ENCODE data around the gene AOPEP. TPM values are rescaled to one million over a fixed set of nuclear protein-coding genes. Genes with fewer than 3 reads are reported as not detected.
"Not testable (repeated sequence)": the region's sequence is repeated elsewhere in the genome, so short reads cannot be mapped to it uniquely, and the experiment has no call there.

The AOPEP gene
- total RNA-seq, 2 donors from 2014 or later: 5.5 to 13.0 TPM

DNA sequence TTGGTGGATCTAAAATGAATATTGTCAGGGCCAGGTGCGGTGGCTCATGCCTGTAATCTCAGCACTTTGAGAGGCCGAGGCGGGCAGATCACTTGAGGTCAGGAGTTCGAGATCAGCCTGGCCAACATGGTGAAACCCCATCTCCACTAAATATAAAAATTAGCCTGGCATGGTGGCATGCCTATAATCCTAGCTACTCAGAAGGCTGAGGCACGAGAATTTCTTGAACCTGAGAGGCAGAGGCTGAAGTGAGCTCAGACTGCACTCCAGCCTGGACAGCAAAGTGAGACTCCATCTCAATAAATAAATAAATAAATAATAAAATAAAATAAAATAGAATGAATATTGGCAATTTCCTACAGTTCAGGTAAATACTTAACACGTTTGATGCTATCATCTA is 213.8 kb downstream of the AOPEP start:
- not testable (repeated sequence) for DNase-seq (ENCODE audit: low spot score in 2 of 2); ATAC-seq; H3K27ac Mint-ChIP-seq; H3K36me3 Mint-ChIP-seq; H3K9me3 Mint-ChIP-seq

GRCh38 chr9:94941211-94941875 is 214.8 kb downstream of the AOPEP start:
- H3K9me3 Mint-ChIP-seq: peaks cover 0 to 3% of the 10 kb centered on the region in 2 donors
- DNase-seq (ENCODE audit: low spot score in 2 of 2) (no peak), ATAC-seq (no peak)
- peak overlapping the region in 1 of 2 donors; percentile 24 for H3K27ac Mint-ChIP-seq
- no peaks in the 10 kb centered on the region for H3K36me3 Mint-ChIP-seq

- Mint-ChIP-seq H3K9me3 (no peaks in the 10 kb centered on the region), H3K36me3 (no peaks in the 10 kb centered on the region), H3K27ac (no peak overlapping the region)
- ATAC-seq: no peak
- no peak for DNase-seq (ENCODE audit: low spot score in 2 of 2)
These were observed 218.1 kb downstream of the AOPEP start for GRCh38 chr9:94944626-94945025.

DNA sequence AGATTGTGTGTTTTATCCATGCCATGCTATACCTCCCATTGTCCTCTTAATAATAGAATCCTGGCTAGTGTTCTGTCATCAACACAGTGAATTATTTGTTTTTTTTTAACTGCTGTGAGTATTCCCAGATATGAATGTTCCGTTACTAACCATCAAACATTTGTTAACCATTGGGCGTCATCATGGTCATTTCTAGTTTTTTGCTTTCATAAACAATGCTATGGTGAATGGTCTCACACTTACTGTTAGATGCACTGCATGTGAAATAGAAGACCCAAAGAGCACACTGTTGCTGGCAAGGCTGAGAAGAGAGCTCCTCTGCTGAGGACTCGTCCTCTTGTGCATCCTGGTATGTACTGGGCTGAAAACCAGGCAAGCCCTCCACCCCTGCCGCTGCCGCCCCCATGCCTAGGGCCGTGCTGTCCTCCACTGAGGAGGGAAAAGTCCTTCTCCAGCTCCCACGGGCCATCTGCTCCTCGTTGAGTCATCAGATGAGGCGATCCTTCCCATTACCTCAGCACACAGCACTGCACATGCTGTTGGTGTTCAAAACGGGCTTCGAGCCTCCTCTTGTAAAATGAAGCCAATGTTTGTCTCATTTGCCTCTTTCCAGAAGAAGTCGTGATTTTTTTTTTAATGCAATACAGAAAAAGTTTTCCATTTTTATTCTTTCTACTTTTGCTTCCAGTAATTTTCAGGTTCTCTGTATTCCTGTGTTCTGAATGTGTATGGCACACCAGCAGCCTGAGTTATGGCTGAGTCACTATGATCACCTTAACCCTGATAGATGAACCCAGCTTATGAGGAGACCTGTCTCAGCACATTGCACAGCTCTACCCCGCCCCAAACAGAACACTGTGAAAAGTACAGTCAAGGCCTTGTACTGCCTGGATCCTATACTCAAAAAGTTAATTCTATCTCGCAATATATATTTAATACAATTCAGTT is 219.0 kb downstream of the AOPEP start:
- Mint-ChIP-seq H3K9me3 (no peaks in the 10 kb centered on the region), H3K27ac (no peak overlapping the region), H3K36me3 (no peaks in the 10 kb centered on the region)
- ATAC-seq: no peak
- DNase-seq (ENCODE audit: low spot score in 2 of 2): no peak

DNA sequence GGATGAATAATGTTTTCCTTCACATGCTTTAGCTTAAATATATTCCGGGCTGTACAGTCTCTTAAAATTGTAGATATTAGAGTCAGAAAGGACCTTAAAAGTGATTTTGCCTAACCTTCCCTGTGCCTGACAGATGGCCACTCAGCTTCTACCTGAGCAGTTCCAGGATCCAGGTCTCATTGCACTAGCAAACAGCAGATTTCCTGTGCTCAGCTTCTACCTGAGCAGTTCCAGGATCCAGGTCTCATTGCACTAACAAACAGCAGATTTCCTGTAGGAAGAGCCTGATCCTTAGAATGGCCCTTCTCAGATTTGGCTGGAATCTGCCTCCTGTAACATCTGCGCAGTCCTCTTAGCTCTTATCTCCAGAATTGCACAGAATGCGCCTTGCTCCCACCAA is 219.8 kb downstream of the AOPEP start:
- ATAC-seq (no peak), DNase-seq (ENCODE audit: low spot score in 2 of 2) (no peak)
- no peaks in the 10 kb centered on the region for H3K9me3 Mint-ChIP-seq
- no peaks in the 10 kb centered on the region for H3K36me3 Mint-ChIP-seq
- H3K27ac Mint-ChIP-seq: no peak overlapping the region

DNA sequence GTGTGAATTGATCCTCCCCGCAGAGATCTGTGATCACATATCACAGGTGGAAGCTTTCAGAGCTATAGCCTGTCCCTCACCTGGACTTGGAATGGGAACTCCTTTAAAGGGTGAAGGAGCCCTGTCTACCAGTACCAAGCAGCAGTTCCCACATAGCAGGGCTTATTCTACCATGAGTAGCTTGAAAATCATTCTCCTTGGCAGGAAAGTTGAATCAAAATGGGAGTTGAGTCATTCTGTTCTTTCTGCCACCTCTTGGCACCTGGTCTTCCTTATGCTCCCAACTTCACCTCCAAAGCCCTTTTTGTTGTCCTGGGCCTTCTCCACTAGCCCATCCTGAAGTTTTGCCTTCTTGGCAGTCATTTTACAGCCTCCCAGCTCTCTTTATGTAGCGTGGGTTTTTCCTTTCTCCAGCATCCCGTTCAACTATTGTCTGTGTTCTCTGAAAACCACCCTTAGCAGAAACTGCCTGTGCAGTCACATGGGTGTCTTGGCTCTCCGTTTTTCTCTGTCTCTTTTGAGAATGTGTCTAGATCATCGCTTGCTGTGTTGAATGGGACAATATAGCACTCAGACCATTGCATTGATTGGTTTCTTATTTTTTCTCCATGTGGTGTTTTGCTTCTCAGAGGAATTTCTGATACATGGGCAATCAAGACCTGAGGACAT is 222.2 kb downstream of the AOPEP start:
- no peaks in the 10 kb centered on the region for H3K9me3 Mint-ChIP-seq
- no peak for ATAC-seq
- H3K27ac Mint-ChIP-seq: no peak overlapping the region
- H3K36me3 Mint-ChIP-seq: no peaks in the 10 kb centered on the region
- no peak for DNase-seq (ENCODE audit: low spot score in 2 of 2)

DNA sequence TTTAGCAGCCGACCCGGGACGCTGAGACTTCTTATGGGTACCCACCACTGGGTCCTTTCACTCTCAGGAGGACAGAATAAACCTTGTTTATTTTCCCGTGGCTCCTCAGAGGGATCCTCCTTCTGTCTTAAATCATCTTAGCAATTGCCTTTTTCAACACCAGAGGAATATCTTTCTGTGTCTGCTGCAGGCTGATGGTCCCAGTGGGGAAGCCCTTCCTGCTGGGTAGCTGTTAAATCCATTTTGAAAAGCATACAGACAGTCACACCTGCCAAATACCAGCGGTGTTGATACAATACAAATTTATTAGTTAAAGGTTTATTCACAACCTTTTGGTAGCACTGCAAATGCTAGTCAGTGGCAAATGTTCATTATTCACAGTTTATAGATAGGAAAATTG is 222.9 kb downstream of the AOPEP start:
- Mint-ChIP-seq H3K9me3 (no peaks in the 10 kb centered on the region), H3K36me3 (no peaks in the 10 kb centered on the region), H3K27ac (no peak overlapping the region)
- DNase-seq (ENCODE audit: low spot score in 2 of 2) (no peak), ATAC-seq (no peak)

GRCh38 chr9:94950040-94950578 is 223.6 kb downstream of the AOPEP start:
- no peak for DNase-seq (ENCODE audit: low spot score in 2 of 2)
- H3K9me3 Mint-ChIP-seq: no peaks in the 10 kb centered on the region
- no peak overlapping the region for H3K27ac Mint-ChIP-seq
- no peak for ATAC-seq
- no peaks in the 10 kb centered on the region for H3K36me3 Mint-ChIP-seq

DNA sequence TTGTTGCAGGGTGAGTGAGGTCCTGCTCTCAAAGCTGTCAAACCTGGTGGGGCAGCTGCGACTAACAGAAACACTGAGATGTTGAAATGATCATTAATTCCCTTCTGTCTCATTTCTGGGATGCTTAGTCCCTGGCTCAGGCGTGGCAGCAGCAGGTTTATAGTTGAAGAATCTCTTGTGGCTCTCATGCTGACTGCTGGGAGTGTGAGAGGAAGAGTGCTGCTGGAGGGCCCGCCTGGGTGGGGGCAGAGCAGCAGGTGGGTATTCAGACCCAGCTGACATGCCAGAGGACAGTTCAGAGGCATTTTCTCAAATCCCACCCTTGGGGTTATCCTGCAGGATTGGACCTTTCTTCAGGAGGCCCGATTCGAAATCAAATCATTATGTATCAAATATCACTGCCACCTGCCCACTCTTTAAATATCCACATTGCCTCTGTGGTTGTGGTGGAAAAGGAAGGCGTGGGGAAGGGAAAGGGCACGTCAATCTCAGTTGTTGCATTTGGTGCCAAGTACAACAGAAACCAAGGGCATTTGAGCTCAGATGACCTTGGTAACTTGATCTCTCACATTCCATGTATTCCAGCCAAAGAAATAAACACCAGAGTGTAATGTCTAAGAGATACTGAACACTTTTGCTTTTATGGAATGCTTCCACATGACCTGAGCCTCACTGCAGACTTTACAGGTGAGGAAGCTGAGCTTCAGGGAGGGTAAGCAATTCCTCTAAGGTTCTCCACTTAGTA is 224.3 kb downstream of the AOPEP start:
- Mint-ChIP-seq H3K9me3 (no peaks in the 10 kb centered on the region), H3K36me3 (no peaks in the 10 kb centered on the region), H3K27ac (peak overlapping the region; percentile 55 to 78)
- ATAC-seq (no peak), DNase-seq (ENCODE audit: low spot score in 2 of 2) (no peak)

DNA sequence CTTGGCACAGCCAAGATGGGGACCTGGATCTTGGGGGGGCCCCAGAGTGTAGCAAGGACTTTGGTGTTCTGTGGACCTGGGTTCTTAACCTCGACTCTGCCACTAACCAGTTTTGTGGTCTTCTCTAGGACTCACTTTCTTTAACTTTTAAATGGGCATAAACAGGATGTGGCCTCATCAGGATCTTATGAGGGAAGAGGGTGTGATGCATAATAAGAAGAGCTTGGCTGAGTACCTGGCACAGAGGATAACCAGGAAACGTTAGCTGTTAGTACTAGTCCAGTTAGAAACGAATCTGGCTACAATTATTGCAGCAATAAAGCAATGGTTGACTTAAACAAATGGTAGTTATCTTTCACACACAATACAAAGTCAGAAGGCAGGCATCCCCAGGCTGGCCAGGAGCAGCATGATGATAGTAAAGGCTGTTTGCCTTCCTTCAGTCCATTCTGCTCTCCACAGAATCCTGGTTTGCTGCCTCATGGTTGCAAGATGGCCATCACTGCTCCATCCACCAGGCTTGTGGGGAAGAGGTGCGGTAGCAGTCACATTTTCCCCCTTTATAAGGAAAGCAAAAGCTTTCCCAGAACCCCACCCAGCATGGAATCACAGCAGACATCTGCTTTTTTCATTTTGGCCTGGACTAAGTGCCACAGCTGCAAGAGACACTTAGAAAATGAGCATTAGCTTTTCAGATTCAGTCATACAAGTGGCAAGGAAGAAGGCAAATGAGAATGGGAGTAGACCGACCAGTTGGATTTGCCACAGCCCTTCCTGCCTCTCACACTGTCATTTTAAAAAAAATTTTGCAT is 225.0 kb downstream of the AOPEP start:
- H3K27ac Mint-ChIP-seq: peak overlapping the region; percentile 55 to 78
- ATAC-seq: peak; percentile 36 to 58
- H3K9me3 Mint-ChIP-seq: no peaks in the 10 kb centered on the region
- peaks cover 0 to 4% of the 10 kb centered on the region in 2 donors for H3K36me3 Mint-ChIP-seq
- peak in 1 of 2 donors; percentile 3 for DNase-seq (ENCODE audit: low spot score in 2 of 2)

DNA sequence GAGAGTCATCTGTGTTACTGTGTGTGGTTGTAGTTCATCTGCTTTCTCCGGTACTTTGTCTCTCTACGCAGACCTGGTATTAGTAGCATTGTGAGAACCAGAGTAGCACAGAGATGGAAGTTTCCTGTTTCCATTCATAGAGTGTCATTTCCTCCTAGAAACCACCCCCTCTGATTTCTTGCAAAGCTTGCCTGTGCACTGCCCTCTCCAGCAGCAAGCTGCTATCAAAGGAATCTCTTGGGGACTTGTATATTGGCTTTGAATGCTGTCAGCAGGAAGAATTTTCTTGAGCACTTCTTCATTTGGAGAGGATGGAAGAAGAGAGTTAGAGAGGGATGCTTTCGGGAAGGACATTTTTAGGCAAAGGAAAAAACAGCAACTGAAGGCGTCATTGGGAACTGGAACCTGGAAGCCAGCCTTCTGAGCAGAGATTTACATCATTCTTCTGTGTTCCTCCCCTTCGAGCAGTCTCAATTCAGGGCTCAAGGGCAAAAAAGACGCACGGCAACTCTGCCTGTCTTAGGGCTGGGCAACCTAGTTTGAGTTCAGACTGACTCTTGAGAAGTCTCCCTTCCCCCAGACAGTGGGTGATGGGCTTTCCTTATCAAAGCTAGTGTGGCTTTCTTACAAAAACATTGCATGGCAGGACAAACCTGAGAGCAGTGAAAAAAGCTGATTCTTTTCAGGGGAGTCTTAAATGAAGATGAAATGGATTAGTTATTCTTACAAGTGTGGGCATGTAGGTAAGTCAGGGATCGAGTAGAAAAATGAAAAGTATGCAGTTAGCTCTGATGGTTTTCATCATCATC is 226.3 kb downstream of the AOPEP start:
- Mint-ChIP-seq H3K36me3 (peaks cover 0 to 12% of the 10 kb centered on the region in 2 donors), H3K27ac (peak overlapping the region in 1 of 2 donors; percentile 55), H3K9me3 (no peaks in the 10 kb centered on the region)
- peak; percentile 88 to 93 for ATAC-seq
- DNase-seq (ENCODE audit: low spot score in 2 of 2): peak in 1 of 2 donors; percentile 12

DNA sequence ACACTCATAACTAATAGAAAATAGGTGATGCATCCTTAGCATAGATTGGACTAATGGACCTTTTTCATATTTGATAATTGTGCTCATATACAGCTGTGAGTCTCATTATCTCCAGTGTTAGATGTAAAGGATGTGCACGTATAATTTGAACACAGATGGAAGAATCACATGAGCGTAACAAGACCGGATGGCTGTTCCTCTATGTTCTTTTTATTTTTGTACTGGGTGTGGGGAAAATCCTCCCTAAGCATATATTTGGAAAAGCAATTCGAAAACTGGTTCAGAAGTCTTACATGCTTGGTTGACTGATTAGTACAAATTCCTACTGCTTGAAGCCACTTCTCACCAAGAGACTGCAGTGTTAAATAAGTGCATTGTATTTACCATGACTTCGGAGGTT is 230.2 kb downstream of the AOPEP start:
- Mint-ChIP-seq H3K36me3 (peaks cover 0 to 12% of the 10 kb centered on the region in 2 donors), H3K27ac (no peak overlapping the region), H3K9me3 (no peaks in the 10 kb centered on the region)
- no peak for ATAC-seq
- no peak for DNase-seq (ENCODE audit: low spot score in 2 of 2)

- H3K36me3 Mint-ChIP-seq: peaks cover 0 to 12% of the 10 kb centered on the region in 2 donors
- no peak for ATAC-seq
- no peak overlapping the region for H3K27ac Mint-ChIP-seq
- no peaks in the 10 kb centered on the region for H3K9me3 Mint-ChIP-seq
- DNase-seq (ENCODE audit: low spot score in 2 of 2): no peak
These were observed 234.5 kb downstream of the AOPEP start for GRCh38 chr9:94960964-94961363.

DNA sequence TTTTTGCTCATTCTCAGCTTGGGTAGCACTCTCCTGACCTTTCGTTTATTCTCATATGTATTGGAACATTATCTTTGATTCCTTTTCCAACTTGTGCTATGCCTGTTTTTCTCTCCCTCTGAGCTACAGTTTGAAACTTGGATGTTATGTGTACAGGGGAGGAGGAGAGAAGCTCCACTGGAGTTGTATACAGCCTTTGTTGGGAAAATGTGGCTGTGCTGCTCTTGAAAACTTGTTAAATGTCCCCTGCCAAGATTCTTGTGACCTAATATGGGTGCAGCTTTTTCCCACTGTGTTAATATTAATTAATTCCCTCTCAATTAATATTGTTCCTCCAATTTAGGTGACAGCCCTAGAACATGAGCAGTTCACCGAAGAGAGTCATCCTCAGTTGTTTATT is 235.4 kb downstream of the AOPEP start:
- Mint-ChIP-seq H3K27ac (no peak overlapping the region), H3K36me3 (peaks cover 0 to 6% of the 10 kb centered on the region in 2 donors), H3K9me3 (no peaks in the 10 kb centered on the region)
- DNase-seq (ENCODE audit: low spot score in 2 of 2) (no peak), ATAC-seq (no peak)

GRCh38 chr9:94965631-94966030 is 239.1 kb downstream of the AOPEP start:
- not testable (repeated sequence) for DNase-seq (ENCODE audit: low spot score in 2 of 2); H3K27ac Mint-ChIP-seq; H3K36me3 Mint-ChIP-seq; H3K9me3 Mint-ChIP-seq; ATAC-seq

Data from activated naive CD4-positive, alpha-beta T cell treated with anti-CD3 and anti-CD28 coated beads, Interleukin-2, amount 50 U/mL, for 72 hours (primary cell).